Progenitor cell of endocrine pancreas (in vitro differentiated cells): Measurements from ENCODE around the gene DHX16. TPM values are rescaled to one million over a fixed set of nuclear protein-coding genes. Genes with fewer than 3 reads are reported as not detected.

Experiments used
- DNase-seq: peaks from one replicate; pipeline ENCODE4 v3.0.0; 2021; ENCODE audit warnings: low spot score; ENCODE audit not compliant: unreplicated experiment
- H3K27ac Mint-ChIP-seq: 2 replicates; pipeline ENCODE4 v1.8.0; 2021; ENCODE audit warnings: mild to moderate bottlenecking, moderate library complexity, mixed read lengths
- H3K27me3 Mint-ChIP-seq: 2 replicates; pipeline ENCODE4 v1.8.0; 2021; ENCODE audit warnings: mixed read lengths
- H3K36me3 Mint-ChIP-seq: 2 replicates; pipeline ENCODE4 v1.8.0; 2022; ENCODE audit warnings: mixed read lengths; ENCODE audit not compliant: insufficient read depth
- H3K4me1 Mint-ChIP-seq: 2 replicates; pipeline ENCODE4 v1.8.0; 2021; ENCODE audit warnings: low read depth, mixed read lengths
- H3K4me3 Mint-ChIP-seq: 2 replicates; pipeline ENCODE4 v1.8.0; 2021; ENCODE audit warnings: low read depth, mild to moderate bottlenecking, moderate library complexity, mixed read lengths
- H3K9me3 Mint-ChIP-seq: 2 replicates; pipeline ENCODE4 v1.8.0; 2021; ENCODE audit warnings: low read depth, mixed read lengths
- CTCF ChIP-seq: fragments of 200-600 bp; sonication (generic); IDR thresholded peaks from one replicate; pipeline ENCODE4 v1.5.0; 2021; ENCODE audit warnings: antibody characterized with exemption, mild to moderate bottlenecking; ENCODE audit not compliant: unreplicated experiment
- total RNA-seq: library from RNA; stranded (reverse); gene quantifications from 2 replicates; pipeline ENCODE4 v1.2.1, GENCODE V29; 2021

DHX16 gene
- total RNA-seq, 1 donor from 2014 or later: 31.0 TPM

GRCh38 chr6:30712441-30712945, 39.7 kb upstream of the DHX16 start:
- H3K36me3 Mint-ChIP-seq: peaks cover 31% of the 10 kb centered on the region
- peaks cover 11% of the 10 kb centered on the region for H3K4me1 Mint-ChIP-seq
- no peak overlapping the region for H3K27ac Mint-ChIP-seq
- H3K9me3 Mint-ChIP-seq: peaks cover under 1% of the 10 kb centered on the region
- no peak for DNase-seq
- no peak for TF ChIP-seq CTCF
- no peaks in the 10 kb centered on the region for H3K27me3 Mint-ChIP-seq
- no peak overlapping the region for H3K4me3 Mint-ChIP-seq

- no peak overlapping the region for H3K4me3 Mint-ChIP-seq
- H3K9me3 Mint-ChIP-seq: no peaks in the 10 kb centered on the region
- DNase-seq: no peak
- no peak overlapping the region for H3K27ac Mint-ChIP-seq
- peaks cover 34% of the 10 kb centered on the region for H3K36me3 Mint-ChIP-seq
- H3K27me3 Mint-ChIP-seq: no peaks in the 10 kb centered on the region
- TF ChIP-seq CTCF: no peak
- peaks cover 7% of the 10 kb centered on the region for H3K4me1 Mint-ChIP-seq
Observed at GRCh38 chr6:30711758-30712380, 39.1 kb upstream of the DHX16 start.

- TF ChIP-seq CTCF: no peak
- H3K9me3 Mint-ChIP-seq: no peaks in the 10 kb centered on the region
- no peak overlapping the region for H3K4me3 Mint-ChIP-seq
- H3K27me3 Mint-ChIP-seq: no peaks in the 10 kb centered on the region
- no peaks in the 10 kb centered on the region for H3K4me1 Mint-ChIP-seq
- no peak overlapping the region for H3K27ac Mint-ChIP-seq
- peaks cover 41% of the 10 kb centered on the region for H3K36me3 Mint-ChIP-seq
- DNase-seq: no peak
Observed at GRCh38 chr6:30709101-30709868, 36.5 kb upstream of the DHX16 start.

DNA sequence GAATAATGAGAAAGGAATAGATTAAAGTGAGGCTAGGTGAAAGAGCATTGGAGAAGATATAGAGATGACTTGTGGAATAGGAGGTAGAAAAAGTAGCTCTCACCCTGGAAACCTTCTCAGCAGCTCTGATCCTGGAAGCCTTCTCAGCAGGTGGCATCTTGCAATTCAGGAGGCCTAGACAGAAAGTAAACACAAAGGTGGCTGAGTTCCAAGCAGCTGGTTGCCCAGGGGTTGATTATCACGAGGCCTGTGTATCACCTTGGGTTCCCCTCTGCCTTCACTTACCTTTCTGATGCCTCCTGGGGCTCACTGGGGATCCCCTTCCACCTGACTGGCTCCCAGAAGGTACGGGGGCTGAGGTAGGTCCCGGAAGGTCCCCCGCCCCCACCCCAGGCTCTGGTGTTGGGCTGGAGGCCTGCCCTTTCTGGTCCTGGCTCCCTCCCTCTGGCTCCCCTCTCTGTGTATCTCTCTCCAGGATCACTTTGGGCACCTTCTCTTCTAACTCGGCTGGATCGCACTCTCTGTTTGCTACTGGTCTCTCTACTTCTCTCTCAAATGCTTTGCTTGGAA, 34.6 kb upstream of the DHX16 start:
- H3K36me3 Mint-ChIP-seq: peaks cover 37% of the 10 kb centered on the region
- TF ChIP-seq CTCF: no peak
- no peak for DNase-seq
- H3K4me3 Mint-ChIP-seq: no peak overlapping the region
- no peaks in the 10 kb centered on the region for H3K9me3 Mint-ChIP-seq
- H3K4me1 Mint-ChIP-seq: no peaks in the 10 kb centered on the region
- H3K27ac Mint-ChIP-seq: no peak overlapping the region
- no peaks in the 10 kb centered on the region for H3K27me3 Mint-ChIP-seq

GRCh38 chr6:30705620-30706019, 32.8 kb upstream of the DHX16 start:
- Mint-ChIP-seq H3K9me3 (no peaks in the 10 kb centered on the region), H3K27me3 (no peaks in the 10 kb centered on the region), H3K4me3 (no peak overlapping the region), H3K36me3 (peaks cover 30% of the 10 kb centered on the region), H3K4me1 (no peaks in the 10 kb centered on the region), H3K27ac (no peak overlapping the region)
- no peak for TF ChIP-seq CTCF
- DNase-seq: no peak
